ENCODE measurements around the gene TARDBP.
"Not testable (repeated sequence)": the region's sequence is repeated elsewhere in the genome, so short reads cannot be mapped to it uniquely, and the experiment has no call there.

The TARDBP gene

DNA sequence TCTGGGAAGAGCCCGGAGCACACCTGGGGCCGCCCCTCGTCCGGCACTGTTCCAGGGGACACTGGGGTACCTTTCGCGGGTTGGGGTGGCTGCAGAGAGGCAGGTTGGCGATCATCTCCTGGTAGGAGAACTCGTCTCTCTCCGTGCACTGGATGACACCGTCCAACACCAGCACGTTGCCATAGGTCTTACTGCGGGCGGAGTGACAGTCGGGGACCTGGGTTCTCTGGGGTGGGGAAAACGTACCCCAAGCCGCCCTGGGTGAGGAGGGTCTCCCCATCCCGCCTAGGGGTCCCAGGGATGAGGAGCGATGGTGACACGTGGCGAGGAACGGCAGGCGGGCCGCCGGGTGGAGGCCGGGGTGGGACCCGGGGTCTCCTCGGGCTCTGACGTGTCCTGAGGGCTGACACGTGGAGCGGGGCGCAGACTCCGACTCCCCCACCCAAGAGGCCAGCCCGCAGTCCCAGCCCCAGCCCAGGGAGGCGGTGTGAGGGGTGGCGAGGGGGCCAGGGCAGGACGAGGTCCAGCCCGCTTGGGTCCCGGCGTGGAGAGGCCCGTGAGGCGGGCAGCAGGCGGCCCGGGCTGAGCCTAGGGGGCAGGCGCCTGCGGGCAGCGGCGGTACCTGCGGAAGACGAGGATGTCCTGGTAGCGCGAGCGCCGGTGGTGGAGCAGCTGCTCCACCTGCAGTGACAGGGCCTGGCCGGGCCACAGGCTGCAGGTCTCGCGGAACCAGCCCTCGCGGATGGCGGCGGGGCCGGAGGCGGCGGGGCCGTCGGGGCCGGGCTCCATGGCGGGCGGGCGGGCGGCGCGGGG lies 46.9 kb downstream of the TARDBP start:
- no peak for DNase-seq

- DNase-seq: peak; percentile 14 to 93 (median 76)
Observed at GRCh38 chr1:11059968-11060830, 47.7 kb downstream of the TARDBP start, which contains the start of gene SRM. Gene SRM, minus strand, starts transcription at chr1:11060018. Its CDS starts 75 bp downstream, at chr1:11059943.

- DNase-seq: no peak
Observed at GRCh38 chr1:11061652-11062365, 49.4 kb downstream of the TARDBP start.

DNA sequence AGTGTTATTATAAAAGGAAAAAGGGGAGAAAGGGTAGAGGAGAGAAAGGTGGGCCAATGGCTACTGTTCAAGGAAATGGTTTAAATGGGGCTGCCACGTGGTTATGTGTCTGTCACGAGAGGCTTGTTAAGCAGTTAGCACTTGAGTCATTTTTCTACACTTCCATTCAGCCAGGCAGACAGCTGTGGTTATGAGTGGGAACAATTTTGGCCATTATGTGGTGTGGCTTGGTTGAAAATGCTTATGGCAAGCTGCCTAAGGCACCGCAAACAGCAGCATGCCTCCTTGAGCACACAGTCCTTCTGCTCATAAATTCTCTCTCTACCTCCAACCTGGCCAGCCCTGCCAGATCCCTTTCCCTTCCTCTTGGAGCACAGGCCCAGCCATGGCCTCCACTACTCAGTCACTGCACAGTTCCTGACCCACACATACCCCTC lies 50.5 kb downstream of the TARDBP start:
- DNase-seq: peak in 2 of 56 donors; percentile 28 to 36

DNA sequence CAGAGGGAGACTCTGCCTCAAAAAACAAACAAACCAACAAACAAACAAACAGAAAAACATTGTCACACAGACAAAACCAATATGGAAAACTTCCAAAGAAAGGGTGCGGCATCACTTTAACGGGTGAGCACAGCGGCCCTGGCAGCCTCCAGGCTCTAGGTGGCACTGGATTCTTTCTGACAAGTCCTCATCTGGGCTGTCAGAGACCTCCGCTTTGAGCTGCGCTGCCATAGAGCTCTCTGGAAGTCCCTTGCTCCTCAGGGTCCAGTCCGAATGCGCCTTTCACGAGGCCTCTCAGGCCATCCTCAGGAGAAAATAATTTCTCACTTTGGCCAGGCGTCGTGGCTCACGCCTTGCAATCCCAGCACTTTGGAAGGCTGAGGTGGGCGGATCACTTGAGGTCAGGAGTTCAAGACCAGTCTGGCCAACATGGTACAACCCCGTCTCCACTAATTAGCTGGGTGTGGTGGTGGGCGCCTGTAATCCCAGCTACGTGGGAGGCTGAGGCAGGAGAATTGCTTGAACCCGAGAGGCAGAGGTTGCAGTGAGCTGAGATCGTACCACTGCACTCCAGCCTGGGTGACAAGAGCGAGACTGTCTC lies 51.6 kb downstream of the TARDBP start:
- DNase-seq: peak in 1 of 56 donors; percentile 12

DNA sequence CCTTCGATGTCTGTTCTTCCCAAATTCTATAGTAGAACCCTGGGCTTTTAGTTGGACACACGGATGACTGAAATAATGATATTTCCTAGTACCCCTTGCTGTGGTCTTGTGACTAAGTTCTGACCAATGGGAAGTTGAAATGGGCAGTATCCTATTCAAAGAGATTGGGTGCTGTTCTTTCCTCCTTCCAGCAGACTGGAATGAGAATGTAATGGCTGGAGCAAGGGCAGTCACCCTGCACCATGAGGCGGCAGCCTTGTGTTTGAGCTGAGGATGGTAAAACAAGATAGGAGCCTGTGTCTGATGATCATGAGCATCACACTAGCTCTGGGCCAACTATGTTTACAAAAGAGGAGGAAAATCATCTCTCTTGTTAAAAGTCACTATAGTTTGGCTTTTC lies 52.5 kb downstream of the TARDBP start:
- DNase-seq: no peak

DNA sequence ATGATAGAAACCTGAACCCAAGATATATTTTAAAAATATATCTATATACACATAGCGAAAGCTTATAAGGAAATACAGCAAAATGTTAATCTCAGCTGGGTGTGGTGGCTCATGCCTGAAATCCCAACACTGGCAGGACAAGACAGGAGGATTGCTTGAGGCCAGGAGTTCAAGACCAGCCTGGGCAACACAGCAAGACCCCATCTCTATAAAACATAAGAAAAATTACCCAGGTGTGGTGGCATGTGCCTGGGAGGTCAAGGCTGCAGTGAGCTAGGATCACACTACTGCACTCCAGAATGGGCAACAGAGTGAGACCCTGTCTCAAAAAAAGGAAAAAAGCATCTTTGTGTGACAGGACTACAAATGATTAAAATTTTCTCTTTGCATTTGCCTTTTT lies 53.3 kb downstream of the TARDBP start:
- no peak for DNase-seq

DNA sequence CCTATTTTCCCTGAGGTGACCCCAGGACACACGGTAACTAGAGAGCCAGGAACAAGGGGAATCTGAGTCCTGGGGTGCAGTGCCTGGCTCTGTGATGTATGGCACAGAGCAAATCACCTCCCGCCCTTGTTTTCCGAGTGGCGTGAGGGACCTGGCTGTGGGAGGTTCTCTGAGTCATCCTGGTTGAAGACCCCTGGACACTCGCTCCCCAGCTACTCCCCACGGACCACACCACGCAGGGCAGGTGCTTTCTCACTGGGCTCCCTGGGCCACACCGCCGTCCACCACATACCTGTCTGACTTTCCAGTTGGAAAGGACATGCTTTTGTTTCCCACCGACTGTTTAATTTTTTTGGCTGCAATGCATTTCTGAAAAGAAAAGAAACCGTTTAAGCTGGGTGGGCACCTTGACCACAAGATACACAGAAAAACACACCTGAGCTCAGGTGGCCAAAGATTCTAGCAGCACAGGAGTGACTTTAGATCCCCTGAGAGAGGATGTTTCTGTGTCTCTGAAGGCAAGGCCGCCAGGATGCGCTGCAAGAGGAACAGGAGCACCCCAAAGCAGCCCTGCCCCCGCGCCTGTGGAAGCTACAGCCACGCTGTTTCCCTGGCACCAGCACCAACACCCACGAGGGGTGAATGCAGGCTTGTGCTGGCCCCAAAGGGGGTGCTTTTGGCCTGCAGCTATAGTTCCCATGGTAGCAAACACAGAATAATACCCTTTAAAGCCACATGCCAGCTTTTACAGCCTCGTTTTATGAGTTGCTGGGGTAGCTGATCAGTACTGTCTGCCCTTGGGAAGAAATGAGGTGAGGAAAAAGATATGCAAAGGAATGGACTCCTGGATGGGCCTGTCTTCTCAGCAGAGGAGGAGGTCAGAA lies 55.5 kb downstream of the TARDBP start:
- peak in 20 of 56 donors; percentile 14 to 59 (median 32) for DNase-seq

DNA sequence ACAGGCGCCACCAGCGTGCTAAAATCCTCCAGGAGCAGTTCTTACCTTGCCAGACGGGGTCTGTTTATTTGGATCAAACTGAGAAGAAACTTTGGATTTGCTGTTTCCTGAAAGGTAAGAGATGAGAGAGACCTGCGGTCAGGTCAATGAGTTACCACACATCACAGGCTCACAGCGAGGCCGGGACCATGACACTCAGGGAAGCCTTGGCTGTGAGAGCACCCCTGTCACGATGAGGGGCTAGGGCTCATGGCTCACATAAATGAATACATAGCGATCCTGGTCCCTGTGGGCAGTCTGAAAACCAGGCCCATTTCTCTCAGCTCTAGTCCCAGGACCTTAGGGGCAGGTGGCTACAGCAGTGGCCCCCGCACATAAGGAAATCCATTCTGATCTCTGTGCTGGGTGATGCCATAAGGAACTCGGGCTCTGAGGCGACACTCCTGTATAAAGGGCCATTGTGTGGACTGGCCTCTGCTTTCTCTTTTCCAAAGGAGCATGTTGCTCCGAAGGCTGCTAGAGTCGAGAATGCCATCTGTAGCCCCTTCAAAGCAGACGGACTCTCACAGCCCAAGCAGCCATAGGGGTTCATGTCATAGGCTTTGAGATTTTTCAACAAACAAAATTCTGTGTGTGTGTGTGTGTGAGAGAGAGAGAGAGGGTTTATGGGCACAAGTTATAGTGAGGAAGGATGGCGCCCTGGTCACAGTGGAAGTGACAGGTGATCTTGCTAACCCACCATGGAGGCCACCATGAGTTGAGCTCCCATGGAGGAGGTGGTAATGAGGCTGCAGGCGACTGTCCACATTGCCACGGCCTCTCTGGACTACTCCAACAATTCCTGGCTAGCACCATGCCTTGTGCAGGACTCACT lies 56.4 kb downstream of the TARDBP start:
- DNase-seq: no peak

DNA sequence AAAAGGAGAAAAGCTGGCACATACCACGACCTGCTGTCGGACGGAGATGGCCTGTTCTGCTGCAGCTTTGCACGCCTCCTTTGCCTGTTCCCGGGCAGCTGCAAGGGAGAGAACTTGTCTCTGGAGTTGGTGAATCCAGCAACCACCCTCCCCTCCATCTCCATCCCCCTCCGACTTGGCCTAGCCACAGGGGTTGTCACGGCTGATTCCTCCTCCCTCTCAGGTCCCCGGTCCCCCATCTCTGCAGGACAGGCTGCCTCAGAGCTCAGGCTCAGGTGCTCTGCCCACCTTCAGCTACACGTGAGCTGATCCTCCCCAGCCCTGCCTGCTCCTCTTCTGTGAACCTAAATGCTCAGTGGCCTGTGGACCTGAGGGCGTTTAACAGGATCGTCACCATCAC lies 58.4 kb downstream of the TARDBP start:
- no peak for DNase-seq

DNA sequence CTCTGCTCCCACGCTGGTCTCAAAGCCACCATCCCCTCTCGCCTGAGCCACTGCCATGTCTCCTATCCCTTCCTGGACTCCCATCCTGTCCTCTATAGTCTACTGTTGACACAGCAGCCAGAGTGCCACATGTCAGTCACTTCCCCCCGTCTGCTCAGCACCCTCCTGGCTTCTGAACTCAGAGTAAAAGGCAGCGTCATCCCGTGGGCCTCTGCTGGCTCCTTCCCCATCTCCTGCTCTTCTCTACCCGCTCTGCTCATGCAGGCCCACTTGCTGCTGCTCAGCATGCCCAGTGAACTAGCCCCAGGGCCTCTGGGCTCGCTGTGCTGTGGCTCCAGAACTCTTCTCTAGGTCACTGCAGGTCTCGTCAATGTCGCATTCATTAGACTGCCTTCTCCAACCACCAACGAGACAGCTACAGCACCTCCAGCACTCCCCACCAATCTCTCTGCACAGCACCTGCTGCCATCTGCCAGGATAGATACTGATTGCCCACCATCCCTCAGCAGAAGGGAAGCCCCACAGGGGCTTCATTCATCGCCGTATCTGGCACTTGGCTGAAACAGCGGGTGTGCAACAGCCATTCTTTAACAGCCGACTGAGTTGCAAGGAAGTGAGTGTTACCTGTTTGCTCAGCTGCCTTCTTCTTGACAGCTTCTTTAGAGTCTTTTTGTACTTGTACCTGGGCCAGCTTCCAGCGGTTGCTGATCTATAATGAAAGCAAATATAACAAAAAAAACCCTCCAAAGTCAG lies 59.2 kb downstream of the TARDBP start:
- no peak for DNase-seq

GRCh38 chr1:11072216-11072917 lies 59.9 kb downstream of the TARDBP start:
- DNase-seq: no peak

- DNase-seq: not testable (repeated sequence)
Observed at GRCh38 chr1:11073398-11073797, 60.9 kb downstream of the TARDBP start.
